HL-60 (cell line): ENCODE measurements around the gene DNAL4.

Source experiments
- DNase-seq, 2 experiments: peaks; one replicate each; pipeline ENCODE4 v3.0.0-alpha.2; 2010 to 2020; ENCODE audit warnings: low read depth in 1 of 2, low spot score in 1 of 2
- H3K27ac ChIP-seq: fragments of 250-450 bp; sonication (Bioruptor Pico); replicated peaks from 2 replicates; pipeline ENCODE4 v1.5.1; 2020; ENCODE audit warnings: mild to moderate bottlenecking, moderate library complexity
- H3K27me3 ChIP-seq: fragments of 250-450 bp; sonication (Bioruptor Pico); 2 replicates; pipeline ENCODE4 v1.5.1; 2021; ENCODE audit warnings: mild to moderate bottlenecking, moderate library complexity; ENCODE audit not compliant: insufficient read depth, poor library complexity, severe bottlenecking
- H3K4me3 ChIP-seq: replicated peaks from 2 replicates; pipeline ENCODE4 v1.5.1; 2011; ENCODE audit warnings: mild to moderate bottlenecking, control low read depth, low read length; ENCODE audit not compliant: insufficient read depth
- CTCF ChIP-seq: IDR thresholded peaks from one replicate; pipeline ENCODE4 v1.5.1; 2011; ENCODE audit warnings: low read length, control low read depth, inconsistent platforms; ENCODE audit not compliant: insufficient read depth
- GABPA ChIP-seq: IDR thresholded peaks from 2 replicates; pipeline ENCODE4 v1.6.1; 2012; ENCODE audit warnings: low read depth
- POLR2AphosphoS5 ChIP-seq: IDR thresholded peaks from 2 replicates; pipeline ENCODE4 v1.6.1; 2012; ENCODE audit warnings: low read depth
- SPI1 ChIP-seq: IDR thresholded peaks from 2 replicates; pipeline ENCODE4 v1.6.1; 2012; ENCODE audit warnings: low read depth, mild to moderate bottlenecking, borderline replicate concordance
- TF ChIP-seq, protein P1 (sequence below): IDR thresholded peaks from 2 replicates; pipeline ENCODE4 v1.6.1; 2012; ENCODE audit warnings: low read depth; ENCODE audit not compliant: insufficient replicate concordance

Gene DNAL4

DNA sequence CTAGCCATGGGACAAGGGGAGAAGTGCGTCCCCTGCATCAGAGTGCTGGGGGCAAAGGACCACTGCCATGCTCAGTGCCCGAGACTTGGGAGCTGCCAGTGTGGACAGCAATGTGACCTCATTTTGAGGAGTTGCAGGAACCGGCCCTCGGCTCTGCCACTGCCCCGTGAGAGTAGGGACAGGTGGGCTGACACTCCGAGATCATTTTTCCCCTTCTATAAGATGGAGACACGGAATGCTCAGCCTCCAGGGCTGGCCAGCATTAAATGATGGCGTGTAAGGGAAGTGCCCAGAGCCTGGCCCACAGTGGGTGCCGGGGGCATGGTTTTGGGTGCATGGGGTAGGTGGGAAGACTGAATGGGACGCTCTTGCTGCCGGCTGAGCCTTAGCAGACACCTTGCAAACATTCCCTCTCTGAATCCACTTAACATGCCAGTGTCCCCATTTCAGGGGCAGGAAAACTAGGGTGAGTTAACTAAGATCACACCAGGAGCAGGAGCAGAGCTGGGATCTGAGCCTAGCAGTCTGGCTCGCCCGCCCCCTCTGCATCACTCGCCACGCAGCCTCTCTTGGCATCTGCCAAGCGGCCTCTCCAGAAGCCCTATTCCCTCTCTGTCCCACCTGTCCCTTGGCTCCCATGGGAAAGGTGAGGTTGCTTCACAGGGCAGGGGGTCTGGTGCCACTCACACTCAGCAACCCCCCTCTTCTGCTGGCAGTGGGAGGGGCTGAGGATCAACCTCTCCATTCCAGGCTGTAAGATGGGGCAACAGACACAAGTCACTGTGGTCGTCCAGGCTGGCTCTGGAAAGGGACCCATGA, 36.3 kb upstream of the DNAL4 start:
- peaks cover 2% of the 10 kb centered on the region for H3K27me3 ChIP-seq
- no peak for DNase-seq
- no peak overlapping the region for H3K27ac ChIP-seq

DNA sequence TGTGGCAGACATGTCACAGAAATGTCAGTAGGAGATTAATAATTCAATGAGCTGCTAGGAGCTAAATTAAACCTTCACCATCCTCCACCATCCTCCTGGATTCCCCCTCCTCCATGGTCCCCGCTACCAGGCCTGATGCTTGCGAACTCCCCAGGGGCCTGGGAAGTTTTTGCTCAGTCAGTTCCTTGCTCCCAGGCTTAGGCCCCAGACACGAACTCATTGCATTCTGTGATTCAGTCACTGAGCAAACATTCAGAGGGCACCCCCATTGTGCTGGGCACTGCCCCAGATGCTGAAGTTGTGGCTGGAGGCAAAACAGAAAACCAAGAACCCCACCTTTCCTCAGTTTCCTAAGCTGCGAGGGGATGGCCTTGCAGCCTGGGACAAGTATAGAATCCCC, 35.5 kb upstream of the DNAL4 start:
- no peak overlapping the region for H3K27ac ChIP-seq
- no peak for DNase-seq
- TF ChIP-seq POLR2AphosphoS5 (no peak), GABPA (no peak), SPI1 (no peak)
- TF ChIP-seq, protein P1, sequence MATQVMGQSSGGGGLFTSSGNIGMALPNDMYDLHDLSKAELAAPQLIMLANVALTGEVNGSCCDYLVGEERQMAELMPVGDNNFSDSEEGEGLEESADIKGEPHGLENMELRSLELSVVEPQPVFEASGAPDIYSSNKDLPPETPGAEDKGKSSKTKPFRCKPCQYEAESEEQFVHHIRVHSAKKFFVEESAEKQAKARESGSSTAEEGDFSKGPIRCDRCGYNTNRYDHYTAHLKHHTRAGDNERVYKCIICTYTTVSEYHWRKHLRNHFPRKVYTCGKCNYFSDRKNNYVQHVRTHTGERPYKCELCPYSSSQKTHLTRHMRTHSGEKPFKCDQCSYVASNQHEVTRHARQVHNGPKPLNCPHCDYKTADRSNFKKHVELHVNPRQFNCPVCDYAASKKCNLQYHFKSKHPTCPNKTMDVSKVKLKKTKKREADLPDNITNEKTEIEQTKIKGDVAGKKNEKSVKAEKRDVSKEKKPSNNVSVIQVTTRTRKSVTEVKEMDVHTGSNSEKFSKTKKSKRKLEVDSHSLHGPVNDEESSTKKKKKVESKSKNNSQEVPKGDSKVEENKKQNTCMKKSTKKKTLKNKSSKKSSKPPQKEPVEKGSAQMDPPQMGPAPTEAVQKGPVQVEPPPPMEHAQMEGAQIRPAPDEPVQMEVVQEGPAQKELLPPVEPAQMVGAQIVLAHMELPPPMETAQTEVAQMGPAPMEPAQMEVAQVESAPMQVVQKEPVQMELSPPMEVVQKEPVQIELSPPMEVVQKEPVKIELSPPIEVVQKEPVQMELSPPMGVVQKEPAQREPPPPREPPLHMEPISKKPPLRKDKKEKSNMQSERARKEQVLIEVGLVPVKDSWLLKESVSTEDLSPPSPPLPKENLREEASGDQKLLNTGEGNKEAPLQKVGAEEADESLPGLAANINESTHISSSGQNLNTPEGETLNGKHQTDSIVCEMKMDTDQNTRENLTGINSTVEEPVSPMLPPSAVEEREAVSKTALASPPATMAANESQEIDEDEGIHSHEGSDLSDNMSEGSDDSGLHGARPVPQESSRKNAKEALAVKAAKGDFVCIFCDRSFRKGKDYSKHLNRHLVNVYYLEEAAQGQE, result no peak
- H3K27me3 ChIP-seq, result peaks cover 2% of the 10 kb centered on the region
- no peak overlapping the region for H3K4me3 ChIP-seq

More for the DNA sequence above, 36.3 kb upstream of the DNAL4 start:
- TF ChIP-seq GABPA (no peak), POLR2AphosphoS5 (no peak), SPI1 (no peak)
- no peak overlapping the region for H3K4me3 ChIP-seq

DNA sequence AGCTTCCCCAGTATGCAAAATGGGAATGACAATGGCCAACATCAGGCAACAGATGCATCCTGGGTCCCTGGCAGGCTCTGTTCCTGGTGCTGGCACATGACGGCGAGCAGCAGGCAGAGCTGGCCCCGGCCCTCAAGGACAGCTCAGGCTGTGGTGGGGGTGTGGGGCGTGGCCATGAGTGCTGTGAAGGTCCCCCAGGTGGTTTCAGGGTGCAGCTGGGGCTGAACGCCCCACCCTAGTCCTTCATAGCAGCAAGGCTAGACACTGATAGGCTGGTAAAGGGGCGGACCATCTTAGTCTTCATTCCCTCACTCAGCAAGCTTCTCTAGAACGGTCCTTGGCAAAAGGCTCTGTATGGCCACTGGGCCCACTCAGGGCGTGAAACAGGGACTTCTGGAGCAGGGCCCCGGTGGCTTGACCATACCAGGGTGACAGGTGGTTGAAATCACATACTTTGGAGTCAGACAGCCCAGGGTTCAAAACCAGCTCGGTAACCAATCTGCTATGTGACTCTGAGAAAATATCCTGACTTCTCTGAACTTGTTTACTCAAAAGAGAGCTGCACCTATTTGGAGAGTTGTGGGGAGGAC, 34.8 kb upstream of the DNAL4 start:
- DNase-seq, result no peak
- TF ChIP-seq GABPA (no peak), SPI1 (no peak)
- Histone ChIP-seq H3K27me3 (peaks cover 2% of the 10 kb centered on the region), H3K4me3 (no peak overlapping the region), H3K27ac (no peak overlapping the region)

- TF ChIP-seq, protein P1, result peak; percentile 25
- TF ChIP-seq CTCF, result no peak
- Histone ChIP-seq H3K27ac (no peak overlapping the region), H3K27me3 (peaks cover 2% of the 10 kb centered on the region), H3K4me3 (no peak overlapping the region)
- DNase-seq, result no peak
These were observed 34.2 kb upstream of the DNAL4 start for GRCh38 chr22:38828191-38828590.

DNA sequence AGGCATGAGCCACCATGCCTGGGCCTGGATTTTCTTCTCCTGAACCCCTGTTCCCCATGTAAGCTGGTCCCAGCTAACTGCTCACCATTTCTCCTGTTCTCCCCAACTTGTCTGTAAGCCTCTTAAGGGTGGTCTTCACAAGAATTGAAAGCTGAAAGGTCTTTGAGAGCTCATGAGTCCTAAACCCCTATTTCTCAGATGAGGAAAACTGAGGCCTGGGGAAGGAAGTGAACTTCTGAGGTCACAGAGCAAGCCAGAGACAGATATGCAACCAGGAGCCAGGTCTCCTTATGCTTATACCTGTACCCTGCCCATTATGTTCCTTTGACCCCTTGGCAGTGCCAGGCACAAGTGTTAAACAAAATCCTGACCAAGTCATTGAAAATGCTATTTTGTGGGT, 33.6 kb upstream of the DNAL4 start:
- no peak overlapping the region for H3K27ac ChIP-seq
- peaks cover 2% of the 10 kb centered on the region for H3K27me3 ChIP-seq
- H3K4me3 ChIP-seq, result no peak overlapping the region
- DNase-seq, result no peak
- no peak for TF ChIP-seq GABPA
- TF ChIP-seq SPI1, result no peak
- TF ChIP-seq CTCF, result no peak
- TF ChIP-seq, protein P1, result no peak
- no peak for TF ChIP-seq POLR2AphosphoS5
